ENCODE results near the gene DMRT1.

- TF ChIP-seq MAX (CRISPR knock-in tag; IDR thresholded peaks at IDR 0.05) (no peak), CTCF (IDR thresholded peaks at IDR 0.05) (peak; percentile 98), ATF2 (CRISPR knock-in tag; IDR thresholded peaks at IDR 0.05; ENCODE audit: borderline replicate concordance, low read depth) (no peak), IRF1 (CRISPR knock-in tag; IDR thresholded peaks at IDR 0.05) (no peak), NR2C2 (CRISPR knock-in tag; IDR thresholded peaks at IDR 0.05) (no peak), ZNF423 (CRISPR knock-in tag; IDR thresholded peaks at IDR 0.05) (no peak), ATF1 (CRISPR knock-in tag; IDR thresholded peaks at IDR 0.05) (no peak), ZNF121 (CRISPR knock-in tag; IDR thresholded peaks at IDR 0.05) (peak; percentile 80), JUN (CRISPR knock-in tag; IDR thresholded peaks at IDR 0.05) (no peak), SMAD3 (CRISPR knock-in tag; IDR thresholded peaks at IDR 0.05; ENCODE audit: borderline replicate concordance) (no peak), TEAD4 (CRISPR knock-in tag; IDR thresholded peaks at IDR 0.05) (no peak)
Observed at GRCh38 chr9:1009101-1009707, 167.7 kb downstream of the DMRT1 start.
